GM21529 (cell line): ENCODE data around the gene WDR13.
"Not testable (repeated sequence)": the region's sequence is repeated elsewhere in the genome, so short reads cannot be mapped to it uniquely, and the experiment has no call there.

Experiments used
- ATAC-seq: cut with Tn5 transposase; IDR thresholded peaks from one replicate; pipeline ENCODE4 v1.9.1; 2021; ENCODE audit not compliant: unreplicated experiment

The WDR13 gene

GRCh38 chrX:48652055-48652579 is 54.8 kb downstream of the WDR13 start:
- ATAC-seq = not testable (repeated sequence)

DNA sequence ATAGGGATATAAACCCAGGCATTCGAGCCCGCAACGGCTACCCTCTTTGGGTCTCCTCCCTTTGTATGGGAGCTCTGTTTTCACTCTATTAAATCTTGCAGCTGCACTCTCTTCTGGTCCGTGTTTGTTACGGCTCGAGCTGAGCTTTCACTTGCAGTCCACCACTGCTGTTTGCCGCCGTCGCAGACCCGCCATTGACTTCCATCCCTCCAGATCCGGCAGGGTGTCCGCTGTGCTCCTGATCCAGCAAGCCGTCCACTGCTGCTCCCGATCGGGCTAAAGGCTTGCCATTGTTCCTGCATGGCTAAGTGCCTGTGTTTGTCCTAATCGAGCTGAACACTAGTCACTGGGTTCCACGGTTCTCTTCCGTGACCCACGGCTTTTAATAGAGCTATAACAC is 57.5 kb downstream of the WDR13 start:
- ATAC-seq = not testable (repeated sequence)
